ENCODE measurements around the gene IQCH. TPM values are rescaled to one million over a fixed set of nuclear protein-coding genes. Genes with fewer than 3 reads are reported as not detected.

IQCH gene
- total and polyA plus RNA-seq, 12 donors: 0.29 to 2.6 (median 1.2) TPM

- Histone ChIP-seq H3K4me1 (peaks cover 0 to 16% (median 0%) of the 10 kb centered on the region in 9 donors), H3K4me3 (no peak overlapping the region), H3K27me3 (no peaks in the 10 kb centered on the region), H3K9me3 (no peaks in the 10 kb centered on the region), H3K27ac (no peak overlapping the region), H3K36me3 (no peaks in the 10 kb centered on the region)
- TF ChIP-seq CTCF (IDR thresholded peaks at IDR 0.05): no peak
- ATAC-seq (no peak), DNase-seq (no peak)
- intact Hi-C loops (cut with DNase I): no loop called here
- WGBS, 2 donors: 98 to 100% methylated on average over 1 of the region's 1 CpG
Measured at GRCh38 chr15:67537771-67538170, 283.2 kb downstream of the IQCH start.

GRCh38 chr15:67542420-67543347 is 288.1 kb downstream of the IQCH start, which contains the start of gene MAP2K5:
TSS of gene MAP2K5 (plus strand) at chr15:67542703. CDS start at chr15:67543336, 633 bp downstream.
- WGBS, 2 donors: 0 to 1% methylated on average over 83 to 89 of the region's 91 CpGs
- Histone ChIP-seq H3K36me3 (peaks cover 0 to 23% (median 0%) of the 10 kb centered on the region in 9 donors), H3K27ac (peak within 1 kb of the TSS; percentile 81 to 94 (median 90)), H3K4me3 (peak within 1 kb of the TSS; percentile 56 to 95 (median 84)), H3K27me3 (no peaks in the 10 kb centered on the region), H3K9me3 (no peaks in the 10 kb centered on the region), H3K4me1 (peaks cover 5 to 30% (median 14%) of the 10 kb centered on the region in 9 donors)
- peak; percentile 89 to 98 (median 95) for ATAC-seq
- peak in 2 of 9 donors; percentile 6 to 15 for TF ChIP-seq CTCF (IDR thresholded peaks at IDR 0.05)
- intact Hi-C loops (cut with DNase I): loop anchor here in 5 of 10 donors (1.0 to 5.0 kb wide), 3 partner anchors 20 to 295 kb away; partner anchors contain the start of gene C15orf61 (in 3 of the 5)
- peak; percentile 90 to 91 for DNase-seq

- Histone ChIP-seq H3K27me3 (no peaks in the 10 kb centered on the region), H3K4me1 (peaks cover 5 to 33% (median 20%) of the 10 kb centered on the region in 9 donors), H3K4me3 (peak overlapping the region; percentile 56 to 95 (median 84)), H3K9me3 (no peaks in the 10 kb centered on the region), H3K27ac (peak overlapping the region in 9 of 10 donors; percentile 81 to 94 (median 90)), H3K36me3 (peaks cover 0 to 29% (median 0%) of the 10 kb centered on the region in 9 donors)
- TF ChIP-seq CTCF (IDR thresholded peaks at IDR 0.05): no peak
- intact Hi-C loops (cut with DNase I): loop anchor here in 3 of 10 donors (2.0 to 5.0 kb wide), 2 partner anchors 21 to 294 kb away; no protein-coding TSS in a partner anchor
- ATAC-seq (peak; percentile 5 to 45 (median 28)), DNase-seq (no peak)
- WGBS, 2 donors: 32 to 37% methylated on average over 7 of the region's 7 CpGs
Measured at GRCh38 chr15:67543348-67543718, 288.7 kb downstream of the IQCH start.

GRCh38 chr15:67544475-67544874 is 289.9 kb downstream of the IQCH start:
- 93 to 96% methylated on average over 3 of the region's 3 CpGs for WGBS, 2 donors
- Histone ChIP-seq H3K36me3 (peaks cover 0 to 30% (median 0%) of the 10 kb centered on the region in 9 donors), H3K27me3 (no peaks in the 10 kb centered on the region), H3K27ac (no peak overlapping the region), H3K4me3 (peak overlapping the region in 1 of 10 donors; percentile 83), H3K4me1 (peaks cover 5 to 42% (median 27%) of the 10 kb centered on the region in 9 donors), H3K9me3 (no peaks in the 10 kb centered on the region)
- ATAC-seq (no peak), DNase-seq (no peak)
- no peak for TF ChIP-seq CTCF (IDR thresholded peaks at IDR 0.05)
- intact Hi-C loops (cut with DNase I): loop anchor here in 1 of 10 donors (5.0 kb wide), 1 partner anchor 293 kb away; no protein-coding TSS in a partner anchor
